HFFc6 (cell line): ENCODE results near the gene STK32A. TPM values are rescaled to one million over a fixed set of nuclear protein-coding genes. Genes with fewer than 3 reads are reported as not detected.
A peak's percentile ranks its signal among the peaks of the same experiment; 100 is the strongest.

Source experiments
- DNase-seq: peaks from one replicate; pipeline ENCODE4 v3.0.0-alpha.2; 2018
- H3K27ac Mint-ChIP-seq: 2 replicates; pipeline ENCODE4 v1.8.0; 2020; ENCODE audit warnings: mild to moderate bottlenecking, mixed read lengths
- H3K27me3 Mint-ChIP-seq: 2 replicates; pipeline ENCODE4 v1.8.0; 2021; ENCODE audit warnings: mild to moderate bottlenecking, moderate library complexity, mixed read lengths; ENCODE audit not compliant: insufficient read depth
- H3K36me3 Mint-ChIP-seq: 2 replicates; pipeline ENCODE4 v1.8.0; 2021; ENCODE audit warnings: low read depth, mixed read lengths
- H3K4me1 Mint-ChIP-seq: 2 replicates; pipeline ENCODE4 v1.8.0; 2020; ENCODE audit warnings: low read depth, mixed read lengths
- H3K4me3 Mint-ChIP-seq: 2 replicates; pipeline ENCODE4 v1.8.0; 2020; ENCODE audit warnings: mild to moderate bottlenecking, moderate library complexity, mixed read lengths
- H3K9me3 Mint-ChIP-seq: 2 replicates; pipeline ENCODE4 v1.8.0; 2020; ENCODE audit warnings: mild to moderate bottlenecking, mixed read lengths
- CTCF ChIP-seq: fragments of 200-600 bp; sonication (generic); IDR thresholded peaks from 2 replicates; pipeline ENCODE4 v1.5.0; 2021; ENCODE audit warnings: antibody characterized with exemption, mild to moderate bottlenecking
- total RNA-seq, 6 experiments: library from RNA; stranded (reverse); fragmentation: NEBNext Ultra II Directional; extraction: Animal tissue kit (Norgen Biotek cat#: 25700); gene quantifications; 2 replicates in 1 of 6; 3 replicates in 5 of 6; pipeline ENCODE4 v1.2.3, GENCODE V29; 2021

STK32A gene
- total RNA-seq, 6 experiments from 2014 or later: 0.21 to 1.4 (median 0.91) TPM

- Mint-ChIP-seq H3K4me3 (peak overlapping the region; percentile 26), H3K36me3 (peaks cover 6% of the 10 kb centered on the region), H3K9me3 (peaks cover 6% of the 10 kb centered on the region; the same call in 1 of the 2 replicates), H3K4me1 (peaks cover 38% of the 10 kb centered on the region), H3K27ac (peak overlapping the region; percentile 72), H3K27me3 (no peaks in the 10 kb centered on the region; the same call in 1 of the 2 replicates)
- peak; percentile 10 for DNase-seq
- TF ChIP-seq CTCF: no peak
Measured at GRCh38 chr5:147303251-147303650, 68.4 kb downstream of the STK32A start.

- no peak for TF ChIP-seq CTCF
- Mint-ChIP-seq H3K9me3 (peaks cover 6% of the 10 kb centered on the region; the same call in 1 of the 2 replicates), H3K27ac (peak overlapping the region; percentile 72), H3K4me1 (peaks cover 38% of the 10 kb centered on the region), H3K36me3 (peaks cover 6% of the 10 kb centered on the region), H3K4me3 (peak overlapping the region; percentile 26; the same call in 1 of the 2 replicates), H3K27me3 (no peaks in the 10 kb centered on the region; the same call in 1 of the 2 replicates)
- DNase-seq: peak; percentile 74
Measured at GRCh38 chr5:147303976-147304375, 69.2 kb downstream of the STK32A start.

GRCh38 chr5:147305147-147305546 lies 70.3 kb downstream of the STK32A start:
- no peak overlapping the region for H3K27ac Mint-ChIP-seq
- no peak for DNase-seq
- peaks cover 6% of the 10 kb centered on the region for H3K36me3 Mint-ChIP-seq
- TF ChIP-seq CTCF: no peak
- H3K27me3 Mint-ChIP-seq: no peaks in the 10 kb centered on the region; the same call in 1 of the 2 replicates
- H3K4me1 Mint-ChIP-seq: peaks cover 42% of the 10 kb centered on the region
- peaks cover 6% of the 10 kb centered on the region; the same call in 1 of the 2 replicates for H3K9me3 Mint-ChIP-seq
- no peak overlapping the region for H3K4me3 Mint-ChIP-seq

GRCh38 chr5:147306351-147306750 lies 71.5 kb downstream of the STK32A start:
- Mint-ChIP-seq H3K9me3 (peaks cover 6% of the 10 kb centered on the region; the same call in 1 of the 2 replicates), H3K36me3 (peaks cover 6% of the 10 kb centered on the region), H3K27me3 (no peaks in the 10 kb centered on the region; the same call in 1 of the 2 replicates), H3K4me3 (no peak overlapping the region), H3K27ac (no peak overlapping the region), H3K4me1 (peaks cover 53% of the 10 kb centered on the region)
- no peak for TF ChIP-seq CTCF
- no peak for DNase-seq

GRCh38 chr5:147307170-147307569 lies 72.3 kb downstream of the STK32A start:
- Mint-ChIP-seq H3K27me3 (no peaks in the 10 kb centered on the region; the same call in 1 of the 2 replicates), H3K9me3 (peaks cover 6% of the 10 kb centered on the region; the same call in 1 of the 2 replicates), H3K27ac (no peak overlapping the region), H3K4me1 (peaks cover 52% of the 10 kb centered on the region), H3K36me3 (peaks cover 6% of the 10 kb centered on the region), H3K4me3 (no peak overlapping the region)
- no peak for TF ChIP-seq CTCF
- peak; percentile 13 for DNase-seq
